GM21423 (cell line): ENCODE measurements around the gene OR5M8.

Experiments
- ATAC-seq: cut with Tn5 transposase; IDR thresholded peaks from one replicate; pipeline ENCODE4 v1.9.1; 2021; ENCODE audit warnings: mild to moderate bottlenecking, moderate library complexity; ENCODE audit not compliant: unreplicated experiment

Gene OR5M8

DNA sequence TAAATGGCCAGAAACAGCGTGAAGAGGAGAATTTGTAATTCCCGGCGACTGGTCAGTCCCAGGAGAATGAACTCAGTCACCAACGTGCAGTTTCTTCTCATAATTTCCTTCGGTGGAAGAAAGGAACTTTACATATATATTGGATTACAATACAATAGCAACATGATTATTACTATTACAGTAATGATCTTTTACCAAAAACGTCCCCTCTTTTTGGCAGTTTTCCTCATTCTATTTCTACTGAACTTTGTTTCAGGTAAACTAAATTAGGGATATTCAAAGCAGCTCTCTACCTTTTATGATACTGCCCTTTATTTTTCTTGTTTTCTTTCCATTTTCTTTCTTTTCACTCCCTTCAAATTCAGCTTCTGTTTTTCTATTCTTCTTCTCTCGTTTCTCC, at the start of gene OR5M8:
TSS of gene OR5M8 (minus strand) at position 101 of the 400 bp plus-strand sequence. CDS start at position 101, 0 bp downstream.
- ATAC-seq: no peak

DNA sequence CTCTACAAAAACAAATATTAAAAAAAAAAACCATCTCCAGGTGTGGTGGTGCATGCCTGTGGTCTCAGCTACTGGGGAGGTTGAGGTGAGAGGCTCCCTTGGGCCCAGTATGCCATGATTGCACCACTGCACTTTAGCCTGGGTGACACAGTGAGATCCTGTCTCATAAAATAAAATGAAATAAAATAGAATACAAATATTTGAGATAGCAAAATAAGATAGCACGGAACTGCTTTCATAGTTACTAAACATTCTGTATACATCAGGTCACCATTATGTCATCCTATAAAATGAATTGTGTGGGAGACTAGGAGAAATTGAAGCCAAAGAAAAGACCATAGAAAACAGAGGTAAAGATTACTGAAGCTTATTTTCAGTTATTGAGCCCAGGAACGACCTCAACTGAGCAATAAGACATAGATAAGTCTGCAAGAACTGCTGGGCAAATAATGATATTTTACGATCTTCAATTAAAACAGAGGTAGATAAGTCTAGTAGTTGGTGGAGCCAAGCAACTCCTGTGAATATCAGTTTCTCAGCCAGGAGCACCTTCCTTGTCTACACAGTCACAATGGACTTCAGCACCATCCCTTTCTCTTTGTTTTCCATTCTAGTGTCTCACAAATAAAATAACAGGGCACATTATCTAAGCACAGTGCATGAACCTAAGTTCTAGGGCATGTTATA, 42.0 kb upstream of the OR5M8 start:
- ATAC-seq: no peak

DNA sequence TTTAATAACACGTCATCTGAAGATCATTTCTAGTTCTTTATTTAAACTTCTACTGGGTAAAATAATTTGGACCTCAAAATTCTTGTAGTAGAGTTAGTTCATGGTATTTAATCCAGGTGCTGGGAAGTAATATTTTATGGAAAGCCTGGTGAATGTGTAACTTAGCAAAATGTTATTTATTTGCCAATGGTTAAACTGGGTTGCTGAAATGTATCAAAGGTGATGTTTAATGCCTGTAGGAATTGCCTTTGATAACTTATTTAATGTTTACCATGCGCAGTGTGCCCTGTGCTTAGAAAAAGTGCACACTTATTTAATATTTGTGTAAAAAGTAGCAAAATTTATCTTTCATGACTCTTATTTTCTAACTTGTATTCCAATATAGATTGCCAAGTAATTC, 40.7 kb upstream of the OR5M8 start:
- no peak for ATAC-seq

DNA sequence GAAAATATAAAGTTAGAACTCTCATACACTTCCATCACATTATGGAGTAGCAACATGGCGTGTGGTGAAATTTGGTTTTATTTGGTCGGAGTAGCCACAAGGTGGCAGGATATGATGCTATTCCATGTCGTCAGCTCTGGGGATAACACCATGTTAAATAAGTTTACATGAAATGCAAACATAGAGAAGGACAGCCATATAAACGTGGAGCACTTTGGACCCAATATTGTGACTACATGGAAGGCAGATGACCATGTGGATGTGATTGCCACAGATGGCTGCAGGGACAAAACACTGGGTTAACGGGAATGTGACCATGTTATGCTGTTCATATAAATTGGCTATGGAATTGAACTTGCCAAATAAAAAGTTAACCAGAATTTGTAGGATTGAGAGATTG, 30.8 kb upstream of the OR5M8 start:
- no peak for ATAC-seq

DNA sequence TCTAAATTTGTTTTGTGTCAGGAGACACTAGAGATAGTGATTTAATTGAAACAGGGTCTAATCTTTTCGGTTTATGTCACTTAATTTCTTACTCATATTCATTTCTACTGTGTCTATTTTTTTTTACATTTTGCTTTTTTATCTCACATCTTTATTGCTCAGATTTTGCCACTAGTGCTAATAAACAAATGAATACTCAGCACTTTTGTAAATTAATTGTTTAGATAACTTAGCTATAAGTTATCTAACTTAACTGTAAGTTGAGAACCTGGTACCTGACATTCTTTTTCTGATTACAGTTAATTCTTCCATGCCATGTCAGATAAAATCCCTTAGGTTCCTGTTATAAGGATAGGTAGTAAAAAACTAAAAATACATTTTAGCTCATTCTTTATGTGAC, 22.1 kb upstream of the OR5M8 start:
- ATAC-seq: no peak

DNA sequence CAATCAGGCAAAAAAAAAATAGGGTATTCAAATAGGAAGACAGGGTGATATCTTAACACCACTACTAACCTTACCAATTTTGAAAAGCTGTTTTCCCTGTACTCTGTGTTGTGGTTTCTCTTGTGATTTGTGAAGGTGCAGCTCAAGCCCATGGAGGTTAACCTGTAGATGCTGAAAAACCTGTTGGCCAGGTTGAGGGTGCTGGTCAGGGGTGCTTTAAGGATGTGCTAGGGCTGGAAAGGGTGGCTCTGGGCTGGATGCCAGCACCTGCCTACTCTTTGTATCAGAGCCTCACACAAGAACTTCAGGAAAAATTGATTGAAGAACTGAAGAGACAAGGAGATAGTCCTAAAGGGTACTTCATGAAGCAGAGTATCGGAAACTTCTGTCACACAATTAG, 18.3 kb upstream of the OR5M8 start:
- no peak for ATAC-seq

DNA sequence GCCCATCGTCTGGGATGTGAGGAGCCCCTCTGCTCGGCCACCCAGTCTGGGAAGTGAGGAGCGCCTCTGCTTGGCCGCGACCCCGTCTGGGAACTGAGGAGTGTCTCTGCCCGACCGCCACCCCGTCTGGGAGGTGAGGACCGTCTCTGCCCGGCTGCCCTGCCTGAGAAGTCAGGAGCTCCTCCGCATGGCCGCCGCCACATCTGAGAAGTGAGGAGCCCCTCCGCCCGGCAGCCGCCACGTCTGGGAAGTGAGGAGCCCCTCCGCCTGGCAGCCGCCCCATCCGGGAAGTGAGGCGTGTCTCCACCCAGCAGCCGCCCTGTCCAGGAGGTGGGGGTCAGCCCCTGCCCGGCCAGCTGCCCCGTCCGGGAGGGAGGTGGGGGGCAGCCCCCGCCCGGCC, 5.8 kb upstream of the OR5M8 start:
- ATAC-seq: no peak

DNA sequence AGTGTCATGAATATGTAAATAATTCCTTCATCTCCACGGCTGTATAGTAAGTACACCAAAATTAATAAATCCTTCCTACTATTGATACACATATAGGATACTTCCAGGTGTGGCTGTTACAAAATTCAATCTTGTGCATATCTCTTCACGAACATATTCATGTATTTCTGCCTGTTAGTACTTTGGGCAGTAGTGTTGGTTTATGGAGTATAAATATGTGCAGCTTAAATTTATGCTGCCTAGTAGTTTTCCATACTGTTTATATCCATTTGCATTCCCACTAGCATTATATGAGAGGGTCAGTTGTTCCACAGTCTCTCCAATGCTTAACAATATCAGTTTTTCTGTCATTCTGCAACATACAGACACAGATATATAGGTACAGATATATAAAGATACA, 3.9 kb upstream of the OR5M8 start:
- no peak for ATAC-seq

DNA sequence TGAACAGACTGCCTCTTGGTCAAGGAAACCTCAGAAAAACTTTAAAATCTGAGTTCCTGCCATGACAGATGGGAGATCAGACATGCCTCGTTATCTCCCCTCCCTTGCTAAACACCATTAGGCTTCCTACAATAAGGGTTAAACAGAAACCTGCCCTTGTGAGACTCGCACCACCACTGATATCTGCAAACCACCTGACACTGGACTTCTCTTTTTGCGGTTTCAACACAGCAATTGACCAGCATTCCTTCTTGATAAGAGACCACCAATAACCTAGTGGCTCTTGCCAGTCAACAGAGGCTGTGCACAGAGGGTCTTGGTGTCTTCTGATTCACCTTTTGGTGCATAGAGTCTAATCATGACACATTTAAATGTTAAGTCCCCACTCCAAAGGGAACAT, 4.4 kb downstream of the OR5M8 start:
- ATAC-seq: no peak

DNA sequence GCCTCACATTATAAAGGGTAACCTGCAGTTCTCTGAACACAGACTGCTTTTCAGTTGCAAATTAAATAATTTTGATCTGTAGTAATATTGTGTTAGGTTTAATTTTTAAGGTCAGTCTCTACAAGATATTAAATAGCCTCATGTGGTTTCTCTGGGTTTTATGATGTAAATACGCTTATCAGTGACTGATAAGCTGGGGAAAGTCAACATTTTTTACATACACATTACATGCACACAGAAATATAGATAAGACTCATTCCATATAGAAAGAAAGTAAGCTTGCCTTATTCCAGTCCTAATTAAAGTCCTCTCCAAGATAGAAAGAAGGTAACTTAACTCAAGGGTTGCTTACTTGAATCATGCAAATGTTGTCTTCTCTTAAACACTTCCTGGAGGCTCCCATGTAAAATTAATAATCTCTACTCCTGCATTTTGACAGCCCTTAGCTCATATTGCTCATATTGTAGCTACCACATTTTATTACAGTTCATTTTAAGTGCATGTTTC, 16.4 kb downstream of the OR5M8 start:
- ATAC-seq: no peak

DNA sequence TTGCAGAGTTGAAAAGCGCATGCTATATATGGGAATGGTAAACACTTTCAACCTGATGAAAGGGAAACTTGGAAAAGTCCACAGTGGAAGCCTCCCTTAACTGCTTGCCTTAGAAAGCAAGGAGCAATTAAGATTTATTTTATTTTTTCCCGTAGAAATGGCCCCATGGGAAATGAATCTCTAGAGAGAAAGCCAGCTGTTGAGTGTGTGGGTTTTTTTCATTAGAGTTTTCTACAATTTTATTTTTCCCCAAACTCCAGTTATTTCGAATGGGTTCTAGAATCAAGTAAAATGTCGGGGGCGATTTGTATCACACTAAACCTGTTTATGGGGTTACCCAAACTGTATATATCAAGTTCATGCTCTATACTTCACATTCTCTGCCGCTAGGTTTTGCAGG, 17.9 kb downstream of the OR5M8 start, which contains the start of gene OR5M3:
TSS of gene OR5M3 (minus strand) at position 101 of the 400 bp plus-strand sequence. CDS start 2,855 bp downstream, outside the sequence.
- ATAC-seq: no peak

DNA sequence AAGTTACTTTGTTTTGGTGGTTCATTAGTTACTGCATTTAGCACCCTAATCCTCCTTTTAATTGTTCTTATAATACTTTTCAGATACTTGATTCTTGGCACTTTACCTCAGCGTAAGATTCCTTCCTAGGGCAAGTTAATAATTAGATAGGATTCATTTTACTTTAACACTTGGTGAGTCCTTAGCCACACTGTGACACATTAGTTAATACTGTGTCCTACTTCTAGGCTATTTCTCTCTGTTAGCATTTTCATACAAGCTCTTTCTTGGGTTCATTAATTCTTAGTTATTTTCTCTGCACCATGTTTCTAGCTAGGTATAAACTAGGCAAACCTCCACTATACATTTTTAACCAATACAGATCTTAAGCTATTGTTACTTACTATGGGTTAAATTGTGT, 34.1 kb downstream of the OR5M8 start:
- no peak for ATAC-seq

DNA sequence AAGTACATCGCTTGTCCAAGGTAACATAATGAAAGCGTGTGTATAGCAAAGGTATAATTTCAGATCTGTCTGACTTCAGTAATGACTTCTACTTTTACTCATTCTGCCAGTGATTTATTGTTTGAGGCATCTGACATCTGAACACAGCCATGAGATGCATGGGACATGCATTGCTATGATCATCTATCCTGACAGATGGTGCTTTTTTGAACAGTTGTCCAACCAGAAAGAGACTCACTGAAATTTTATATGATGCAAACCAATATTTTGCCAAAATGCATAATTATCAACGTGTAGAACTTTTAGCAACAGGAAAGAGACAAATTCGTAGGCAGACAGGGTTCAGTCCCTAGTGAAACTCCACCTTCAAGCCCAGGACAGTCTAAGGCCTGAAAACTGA, 37.6 kb downstream of the OR5M8 start:
- ATAC-seq: no peak
